Measurements from ENCODE around the gene TMEM250.
A peak's percentile ranks its signal among the peaks of the same experiment; 100 is the strongest.

Gene TMEM250

DNA sequence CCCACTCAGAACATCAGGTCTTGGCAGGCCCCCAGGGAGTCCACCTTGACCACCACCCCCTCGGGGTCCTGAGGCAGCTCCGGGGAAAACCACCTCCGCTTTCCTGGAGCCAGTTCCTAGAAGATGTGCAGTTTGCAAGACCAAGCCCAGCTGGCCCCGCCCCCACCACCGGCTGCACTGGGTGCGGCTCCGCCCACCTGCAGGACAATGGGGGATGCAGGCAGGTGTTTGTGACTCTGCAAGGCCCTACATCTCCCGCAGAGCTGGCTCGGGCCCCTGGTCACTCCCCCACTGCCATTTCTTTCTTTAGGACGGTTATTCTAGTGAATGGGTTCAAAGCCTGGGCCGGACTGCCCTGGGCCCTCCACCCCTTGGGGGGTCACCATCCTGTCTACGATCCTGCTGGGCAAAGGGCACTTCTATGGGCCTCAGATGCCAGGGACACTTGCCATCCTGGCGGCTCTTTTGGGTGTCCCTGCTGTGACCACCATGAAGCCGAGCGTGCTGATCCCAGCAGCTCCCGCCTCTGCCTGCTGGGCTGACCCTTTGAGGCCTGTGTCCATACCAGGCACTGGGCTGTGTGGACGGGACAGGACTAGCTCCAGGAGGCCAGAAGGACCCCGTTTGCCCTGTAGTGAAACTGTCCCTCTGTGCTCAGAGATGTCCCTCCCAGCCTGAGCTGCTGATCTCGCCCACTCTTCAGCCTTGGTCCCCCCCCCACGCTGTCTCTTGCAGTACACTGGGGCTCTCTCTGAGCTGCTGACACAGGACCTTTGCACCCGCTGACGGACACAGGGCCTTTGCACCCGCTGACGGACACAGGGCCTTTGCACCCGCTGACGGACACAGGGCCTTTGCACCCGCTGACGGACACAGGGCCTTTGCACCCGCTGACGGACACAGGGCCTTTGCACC lies 17.7 kb downstream of the TMEM250 start:
- peak in 1 of 2 experiments; percentile 39 for DNase-seq (ENCODE audit: low read depth in 1 of 2, low spot score in 1 of 2)
- in situ Hi-C loops (cut with HindIII; ENCODE audit: low pct_unique_long_range_greater_than_20kb, low sequenced_read_pairs), result no loop called here
- TF ChIP-seq JUND (IDR thresholded peaks at IDR 0.05; ENCODE audit: low read depth), result no peak

DNA sequence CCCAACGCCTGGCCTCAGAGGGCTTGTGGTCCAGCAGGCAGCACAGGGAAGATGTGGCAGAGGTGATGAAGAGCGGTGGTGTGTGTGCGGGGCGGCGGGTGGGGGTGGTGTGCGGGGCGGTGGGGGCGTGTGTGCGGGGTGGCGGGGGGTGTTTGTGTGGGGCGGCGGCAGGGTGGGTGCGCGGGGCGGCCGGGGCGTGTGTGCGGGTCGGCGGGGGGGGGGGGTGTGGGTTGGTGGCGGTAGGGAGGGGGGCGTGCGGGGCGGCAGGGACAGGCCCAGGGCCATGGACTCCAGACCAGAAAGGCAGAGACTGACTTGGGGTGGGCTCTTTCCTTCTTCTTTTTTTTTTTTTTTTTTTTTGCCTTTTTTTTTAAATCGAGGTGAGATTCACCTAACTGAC lies 19.1 kb downstream of the TMEM250 start:
- no peak for TF ChIP-seq JUND (IDR thresholded peaks at IDR 0.05; ENCODE audit: low read depth)
- in situ Hi-C loops (cut with HindIII; ENCODE audit: low pct_unique_long_range_greater_than_20kb, low sequenced_read_pairs), result no loop called here
- DNase-seq (ENCODE audit: low read depth in 1 of 2, low spot score in 1 of 2), result no peak

DNA sequence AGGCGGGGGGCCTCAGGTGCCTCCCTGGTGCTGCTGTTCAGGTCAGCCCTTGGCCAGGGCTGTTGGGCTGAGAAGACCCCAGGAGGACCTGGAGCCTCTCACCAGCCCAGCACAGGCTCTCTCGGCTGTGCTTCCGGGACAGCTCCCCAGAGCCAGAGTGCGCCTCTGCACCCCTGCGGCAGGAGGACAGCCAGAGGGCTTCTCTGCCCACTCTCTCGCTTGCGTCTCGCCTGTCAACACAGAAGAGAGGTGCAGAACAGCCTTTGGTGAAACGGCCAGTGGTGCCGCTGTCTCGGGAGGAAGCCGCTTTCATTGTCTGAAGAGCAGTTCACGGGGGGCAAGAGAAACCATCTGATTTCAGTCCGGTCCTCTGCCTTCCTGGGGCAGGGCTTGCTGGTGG lies 19.8 kb downstream of the TMEM250 start:
- in situ Hi-C loops (cut with HindIII; ENCODE audit: low pct_unique_long_range_greater_than_20kb, low sequenced_read_pairs), result no loop called here
- TF ChIP-seq JUND (IDR thresholded peaks at IDR 0.05; ENCODE audit: low read depth), result no peak
- DNase-seq (ENCODE audit: low read depth in 1 of 2, low spot score in 1 of 2), result no peak

DNA sequence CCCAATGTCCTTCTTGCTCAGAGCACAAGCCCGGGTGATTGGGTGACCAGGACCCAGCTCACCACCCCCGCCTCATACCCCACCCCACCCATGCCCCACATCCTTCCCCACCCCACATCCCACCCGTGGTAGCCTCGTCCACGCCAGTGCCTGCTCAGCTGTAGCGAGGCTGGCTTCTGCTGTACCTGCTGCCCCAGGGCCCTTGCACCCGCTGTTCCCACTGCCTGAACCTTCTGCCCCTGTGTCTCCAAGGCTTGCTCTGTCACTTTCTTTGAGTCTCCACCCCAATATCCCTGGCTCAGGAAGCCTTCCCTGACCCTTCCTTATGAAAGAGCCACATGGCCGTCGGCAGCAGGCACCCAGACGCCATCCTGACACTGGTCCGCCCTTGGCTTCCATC lies 20.5 kb downstream of the TMEM250 start:
- in situ Hi-C loops (cut with HindIII; ENCODE audit: low pct_unique_long_range_greater_than_20kb, low sequenced_read_pairs), result no loop called here
- TF ChIP-seq JUND (IDR thresholded peaks at IDR 0.05; ENCODE audit: low read depth), result no peak
- DNase-seq (ENCODE audit: low read depth in 1 of 2, low spot score in 1 of 2), result no peak

DNA sequence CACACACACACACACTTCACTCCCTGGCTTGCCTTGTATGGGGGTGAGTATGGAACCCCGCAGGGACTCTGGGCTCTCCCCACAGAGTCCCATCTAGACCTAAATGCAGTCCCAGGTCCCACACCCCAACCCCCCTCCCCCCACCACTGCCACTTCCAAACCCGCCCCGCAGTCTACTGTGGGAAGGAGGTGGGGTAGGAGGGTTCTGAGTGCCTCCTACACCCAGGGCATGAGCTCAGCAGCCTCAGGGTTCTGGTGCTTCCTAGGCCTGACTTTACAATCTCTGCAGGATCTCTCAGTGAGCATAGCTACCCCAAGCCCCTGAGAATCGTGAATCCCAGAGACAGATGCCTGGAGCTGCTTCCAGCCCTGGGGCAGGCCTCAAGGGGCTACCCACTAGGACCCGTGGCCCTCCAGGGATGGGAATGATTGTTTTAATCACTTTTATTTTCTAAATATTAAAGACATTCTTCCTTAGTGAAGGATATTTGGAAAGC lies 22.1 kb downstream of the TMEM250 start:
- no peak for DNase-seq (ENCODE audit: low read depth in 1 of 2, low spot score in 1 of 2)
- no peak for TF ChIP-seq JUND (IDR thresholded peaks at IDR 0.05; ENCODE audit: low read depth)
- in situ Hi-C loops (cut with HindIII; ENCODE audit: low pct_unique_long_range_greater_than_20kb, low sequenced_read_pairs), result no loop called here

DNA sequence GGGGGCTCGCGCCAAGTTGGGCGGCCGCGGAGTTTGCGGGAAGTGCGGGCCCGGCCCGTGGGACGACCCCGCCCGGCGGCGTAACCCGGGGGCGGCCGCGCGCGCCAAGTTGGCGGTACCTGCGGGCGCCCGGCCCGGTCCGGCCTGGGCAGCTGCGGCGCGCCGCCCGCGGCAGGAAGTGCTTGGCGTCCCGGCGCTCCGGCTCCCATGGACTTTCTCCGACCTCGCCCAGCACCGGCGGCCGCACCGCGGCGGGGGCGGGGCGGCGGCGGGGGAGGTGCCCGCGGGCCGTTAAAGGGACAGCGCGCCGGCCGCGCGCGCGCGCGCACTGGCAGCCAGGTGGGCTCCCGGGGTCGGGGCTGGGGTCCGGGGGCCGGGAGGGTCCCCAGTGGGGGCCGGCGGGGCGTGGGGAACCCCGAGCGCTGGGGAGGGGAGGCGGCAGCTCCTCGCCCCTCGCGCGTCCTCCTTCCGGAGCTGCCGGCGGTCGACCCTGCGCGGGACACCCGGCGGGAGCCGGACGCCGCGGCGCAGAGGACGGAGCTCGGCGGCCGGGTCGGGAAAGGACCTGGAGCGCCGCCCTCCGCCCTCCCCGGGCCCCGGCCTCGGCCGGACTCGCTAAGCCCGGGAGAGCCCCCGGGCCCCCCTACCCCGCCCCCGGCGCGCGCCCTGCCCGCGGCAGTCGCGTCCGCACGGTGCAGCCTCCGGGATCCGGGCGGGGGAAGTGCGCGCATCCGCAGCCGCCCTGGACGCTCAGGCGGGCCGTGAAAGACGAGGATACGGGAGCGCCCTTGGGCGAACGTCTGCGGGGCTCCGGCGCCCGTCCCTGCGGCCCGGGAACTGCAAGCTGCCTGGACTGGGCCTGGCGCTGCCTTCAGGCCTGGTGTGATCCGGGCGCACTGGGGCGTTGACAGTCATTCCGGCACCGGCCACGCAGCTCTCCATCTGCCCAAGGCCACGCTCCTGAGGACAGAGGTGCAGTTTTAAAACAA lies 23.3 kb downstream of the TMEM250 start, which contains the start of gene NACC2:
Gene NACC2, minus strand, starts transcription at position 220 of the 989 bp plus-strand sequence. CDS start 44,768 bp downstream, outside the sequence.
- no peak for TF ChIP-seq JUND (IDR thresholded peaks at IDR 0.05; ENCODE audit: low read depth)
- in situ Hi-C loops (cut with HindIII; ENCODE audit: low pct_unique_long_range_greater_than_20kb, low sequenced_read_pairs), result no loop called here
- peak; percentile 87 to 89 for DNase-seq (ENCODE audit: low read depth in 1 of 2, low spot score in 1 of 2)

DNA sequence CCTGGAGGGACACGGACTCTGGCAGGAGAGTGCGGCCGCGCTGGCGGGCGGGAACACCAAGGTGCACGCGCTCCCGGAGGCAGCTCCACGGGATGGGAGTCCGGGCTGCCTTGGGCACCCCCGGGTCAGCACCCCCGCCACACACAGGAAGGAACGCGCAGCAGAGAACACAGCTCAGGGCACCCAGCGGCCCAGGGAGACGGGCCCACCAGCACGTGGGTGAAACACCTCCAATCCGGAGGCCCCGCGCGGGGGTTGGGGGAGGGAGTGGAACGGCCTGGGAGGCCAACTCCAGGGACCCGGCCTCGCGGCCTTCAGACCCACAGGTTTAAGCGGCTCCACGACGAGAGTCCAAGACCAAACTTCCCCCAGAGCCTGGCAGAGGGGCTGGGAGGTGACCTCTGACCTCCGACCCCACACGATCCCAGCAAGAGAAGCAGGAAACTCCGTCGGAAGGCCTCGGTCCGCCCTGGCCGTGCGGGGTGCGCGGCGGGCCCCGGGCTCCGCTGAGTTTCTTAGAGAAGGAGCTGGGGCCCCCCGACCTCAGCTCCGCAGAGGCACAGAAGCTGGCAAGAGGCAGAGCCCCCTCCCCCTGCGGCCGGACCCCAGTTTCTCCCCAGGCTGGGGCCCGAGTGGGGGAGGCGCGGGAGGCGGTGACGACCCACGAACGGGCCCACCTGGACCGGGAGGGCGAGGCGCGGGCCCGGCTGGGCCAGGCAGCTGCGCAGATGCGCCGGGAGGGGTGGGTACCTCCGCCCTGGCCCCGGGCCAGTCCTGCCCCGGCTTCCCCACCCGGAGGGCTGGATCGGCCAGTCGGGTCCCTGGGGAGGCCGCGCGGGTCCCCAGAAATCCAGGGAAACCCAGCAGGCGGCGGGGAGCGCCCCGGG lies 24.4 kb downstream of the TMEM250 start:
- in situ Hi-C loops (cut with HindIII; ENCODE audit: low pct_unique_long_range_greater_than_20kb, low sequenced_read_pairs), result no loop called here
- peak; percentile 90 to 99 for DNase-seq (ENCODE audit: low read depth in 1 of 2, low spot score in 1 of 2)
- TF ChIP-seq JUND (IDR thresholded peaks at IDR 0.05; ENCODE audit: low read depth), result no peak

DNA sequence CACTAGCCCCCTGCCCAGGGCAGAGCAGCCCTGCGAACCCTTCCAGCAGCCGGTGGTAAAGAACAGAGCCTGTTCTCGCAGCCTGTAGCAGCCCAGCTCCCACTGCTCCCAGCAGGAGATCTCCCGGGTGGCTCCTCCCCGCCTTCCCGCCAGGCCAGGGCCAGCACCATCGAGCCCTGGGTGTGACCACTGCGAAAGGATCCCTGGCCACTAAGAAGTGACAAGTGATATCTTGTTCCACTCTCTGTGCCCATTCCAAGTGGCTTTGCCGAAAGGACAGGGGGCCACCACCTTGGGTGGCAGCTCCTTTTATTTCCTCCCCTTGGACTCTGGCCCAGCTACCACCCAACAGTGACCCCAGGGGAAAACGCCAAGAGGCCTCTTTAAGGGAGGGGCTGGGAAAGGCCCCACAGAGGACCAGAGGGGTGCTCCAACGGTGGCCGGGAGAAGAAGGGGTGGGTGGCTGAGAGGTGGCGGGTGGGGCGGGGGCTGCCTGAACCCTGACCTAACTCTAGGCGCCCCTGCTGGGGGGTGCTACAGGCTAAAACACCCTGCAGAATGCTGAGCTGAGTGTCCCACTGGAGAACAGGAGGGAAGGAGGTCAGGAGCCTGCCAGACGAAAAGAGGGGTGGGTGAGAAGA lies 25.2 kb downstream of the TMEM250 start:
- in situ Hi-C loops (cut with HindIII; ENCODE audit: low pct_unique_long_range_greater_than_20kb, low sequenced_read_pairs), result no loop called here
- no peak for TF ChIP-seq JUND (IDR thresholded peaks at IDR 0.05; ENCODE audit: low read depth)

DNA sequence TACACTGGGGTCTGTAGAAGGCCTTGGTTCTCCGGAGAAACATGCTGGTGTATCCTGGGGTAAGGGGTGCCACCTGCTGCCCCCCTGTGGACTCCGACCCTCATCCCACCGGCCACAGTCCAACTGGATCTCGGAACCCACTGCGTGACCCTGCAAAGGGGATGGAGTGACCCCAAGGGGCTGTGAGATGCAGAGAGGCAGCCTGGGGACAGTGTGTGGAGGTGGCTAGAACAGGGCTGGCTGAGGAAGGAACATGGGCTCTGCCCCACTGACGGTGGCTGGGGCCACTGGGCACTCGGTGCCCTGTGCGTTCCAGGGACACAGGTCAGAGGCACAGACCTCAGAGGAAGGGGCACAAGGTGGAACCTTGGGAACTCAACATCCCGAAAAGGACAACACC lies 25.9 kb downstream of the TMEM250 start:
- in situ Hi-C loops (cut with HindIII; ENCODE audit: low pct_unique_long_range_greater_than_20kb, low sequenced_read_pairs), result no loop called here
- DNase-seq (ENCODE audit: low read depth in 1 of 2, low spot score in 1 of 2), result no peak
- TF ChIP-seq JUND (IDR thresholded peaks at IDR 0.05; ENCODE audit: low read depth), result no peak

More for the DNA sequence above, 25.2 kb downstream of the TMEM250 start:
- peak in 1 of 2 experiments; percentile 30 for DNase-seq (ENCODE audit: low read depth in 1 of 2, low spot score in 1 of 2)

DNA sequence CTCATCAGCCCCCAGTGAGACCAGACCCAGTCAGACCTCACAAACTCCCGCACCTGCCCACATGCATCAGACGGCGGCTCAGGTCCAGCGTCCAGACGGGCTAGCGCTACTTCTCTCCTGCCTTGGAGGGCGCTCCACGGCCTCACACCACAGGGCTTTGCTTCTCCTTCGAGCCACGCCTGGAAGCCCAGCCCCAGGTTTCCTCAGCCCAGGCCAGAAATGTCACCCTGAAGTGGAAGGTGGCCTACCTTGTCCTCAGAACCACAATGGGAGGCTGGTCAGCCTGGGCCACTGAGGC lies 26.4 kb downstream of the TMEM250 start:
- no peak for TF ChIP-seq JUND (IDR thresholded peaks at IDR 0.05; ENCODE audit: low read depth)
- in situ Hi-C loops (cut with HindIII; ENCODE audit: low pct_unique_long_range_greater_than_20kb, low sequenced_read_pairs), result no loop called here
- no peak for DNase-seq (ENCODE audit: low read depth in 1 of 2, low spot score in 1 of 2)

DNA sequence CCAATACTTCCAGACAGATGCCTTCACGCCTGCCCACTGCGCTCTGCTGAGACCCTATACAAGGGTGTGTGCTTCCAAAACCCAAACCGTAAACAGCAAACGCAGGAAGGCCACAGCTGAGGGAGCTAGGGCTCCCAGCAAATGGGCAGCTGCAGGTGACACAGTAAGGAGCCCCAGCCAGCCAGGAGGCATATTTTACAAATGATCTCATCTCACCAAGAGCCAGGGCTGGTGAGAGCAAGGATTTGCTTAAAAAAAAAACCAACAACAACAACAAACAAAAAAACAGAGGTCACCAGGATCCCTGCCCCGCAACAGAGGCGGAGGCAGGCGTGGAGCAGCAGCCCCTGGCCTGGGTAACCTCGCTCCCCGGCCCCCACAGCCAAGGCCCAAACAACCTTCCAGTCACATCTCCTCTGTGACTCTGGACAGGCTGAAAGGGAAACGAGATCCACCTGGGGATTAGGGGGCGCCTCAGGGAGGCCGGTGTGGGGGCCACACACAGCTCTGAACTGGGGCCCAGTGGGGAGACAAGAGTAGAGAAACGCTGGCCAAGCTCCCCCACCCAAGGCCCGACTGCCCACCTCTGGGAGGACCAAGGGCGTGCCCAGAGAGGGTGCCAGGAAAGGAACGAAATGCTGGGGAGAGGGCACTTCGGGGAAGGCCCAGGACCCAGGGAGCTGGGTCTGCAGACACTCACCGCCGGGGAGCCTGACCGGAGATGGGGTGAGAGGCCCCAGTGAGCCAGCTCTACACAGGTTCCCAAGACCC lies 26.9 kb downstream of the TMEM250 start:
- peak; percentile 60 to 98 for DNase-seq (ENCODE audit: low read depth in 1 of 2, low spot score in 1 of 2)
- in situ Hi-C loops (cut with HindIII; ENCODE audit: low pct_unique_long_range_greater_than_20kb, low sequenced_read_pairs), result no loop called here
- TF ChIP-seq JUND (IDR thresholded peaks at IDR 0.05; ENCODE audit: low read depth), result no peak
